Posterior vena cava (tissue), 2 donors: ENCODE data around the gene CAMK2G. TPM values are rescaled to one million over a fixed set of nuclear protein-coding genes. Genes with fewer than 3 reads are reported as not detected.
"Not testable (repeated sequence)": the region's sequence is repeated elsewhere in the genome, so short reads cannot be mapped to it uniquely, and the experiment has no call there.

Experiments
- DNase-seq: peaks from one replicate; pipeline ENCODE4 v3.0.0-alpha.2; 2020; ENCODE audit warnings: low spot score
- intact Hi-C, 2 donors: fragments of 100-400 bp; cut with DNase I; formaldehyde crosslinking; loops; one replicate each; pipeline versions ENCODE4 v1.14.1 to v1.14.2; 2022 to 2023
- total RNA-seq, 2 donors: library from RNA; stranded (reverse); fragmentation: NEBNext Ultra II Directional; extraction: Animal tissue kit (Norgen Biotek cat#: 25700); gene quantifications; one replicate each; pipeline ENCODE4 v1.2.1, GENCODE V29; 2021
- donor health status: DM: yes; HTN: yes; CAD: no.
- donor health status: DM: yes; HTN: yes; CAD: no.

Gene CAMK2G
- total RNA-seq, 2 donors from 2014 or later = 70.1 to 78.8 TPM

DNA sequence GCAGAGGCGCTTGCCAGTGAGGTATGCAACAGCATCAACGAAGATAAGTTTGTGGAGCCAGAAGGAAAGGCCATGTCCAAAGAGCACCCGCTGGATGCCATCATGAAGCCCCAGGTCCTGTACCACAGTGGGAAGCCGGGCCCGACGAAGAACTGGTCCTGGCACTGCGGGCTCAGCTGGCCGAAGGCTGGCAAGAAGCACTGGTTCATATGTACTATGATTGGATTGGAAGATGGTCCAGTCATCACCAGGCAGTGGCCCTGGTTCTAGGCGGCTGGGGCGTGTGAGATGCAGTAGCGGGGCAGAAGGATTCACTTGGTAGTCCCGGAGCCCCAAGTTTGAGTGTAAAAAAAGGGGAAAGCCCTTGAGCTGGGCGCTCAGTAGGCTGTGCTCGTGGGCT lies 66.9 kb downstream of the CAMK2G start:
- peak; percentile 78 for DNase-seq
- intact Hi-C loops = no loop called here

DNA sequence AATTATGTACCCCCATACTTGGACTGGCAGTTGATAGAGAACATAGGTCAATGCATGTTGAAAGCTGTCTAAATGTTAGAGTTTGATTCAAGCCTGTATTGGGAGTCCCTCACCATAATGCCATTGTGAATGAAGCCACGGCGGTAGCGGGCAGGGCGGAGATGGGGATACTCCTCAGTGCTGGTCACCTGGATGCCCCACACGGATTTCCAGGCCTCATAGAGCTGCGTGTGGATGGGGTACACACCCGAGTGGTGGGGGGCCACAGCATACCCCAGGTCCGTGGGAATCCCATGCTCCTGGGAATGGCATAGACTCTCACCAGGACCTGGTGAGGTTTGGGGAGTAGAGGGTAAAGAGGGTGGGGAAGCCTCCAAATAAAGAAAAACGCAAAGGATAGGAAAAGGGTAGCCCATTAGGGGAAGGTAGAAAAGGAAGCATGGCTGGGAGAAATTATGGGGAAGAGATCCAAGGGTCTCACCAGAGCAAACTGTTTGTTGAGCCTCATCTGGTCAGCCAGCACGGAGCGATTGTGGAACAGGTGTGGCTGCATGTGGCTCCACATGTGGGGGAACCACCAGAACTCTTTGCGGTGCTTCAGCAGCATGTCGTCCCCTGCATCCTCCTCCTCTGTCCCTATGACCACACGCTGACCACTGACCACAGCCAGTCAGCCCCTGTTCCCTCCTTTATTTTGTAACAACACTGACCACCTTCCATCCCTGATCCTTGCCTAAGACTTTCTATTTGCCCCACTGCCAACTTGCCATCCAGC lies 68.0 kb downstream of the CAMK2G start:
- intact Hi-C loops = no loop called here

DNA sequence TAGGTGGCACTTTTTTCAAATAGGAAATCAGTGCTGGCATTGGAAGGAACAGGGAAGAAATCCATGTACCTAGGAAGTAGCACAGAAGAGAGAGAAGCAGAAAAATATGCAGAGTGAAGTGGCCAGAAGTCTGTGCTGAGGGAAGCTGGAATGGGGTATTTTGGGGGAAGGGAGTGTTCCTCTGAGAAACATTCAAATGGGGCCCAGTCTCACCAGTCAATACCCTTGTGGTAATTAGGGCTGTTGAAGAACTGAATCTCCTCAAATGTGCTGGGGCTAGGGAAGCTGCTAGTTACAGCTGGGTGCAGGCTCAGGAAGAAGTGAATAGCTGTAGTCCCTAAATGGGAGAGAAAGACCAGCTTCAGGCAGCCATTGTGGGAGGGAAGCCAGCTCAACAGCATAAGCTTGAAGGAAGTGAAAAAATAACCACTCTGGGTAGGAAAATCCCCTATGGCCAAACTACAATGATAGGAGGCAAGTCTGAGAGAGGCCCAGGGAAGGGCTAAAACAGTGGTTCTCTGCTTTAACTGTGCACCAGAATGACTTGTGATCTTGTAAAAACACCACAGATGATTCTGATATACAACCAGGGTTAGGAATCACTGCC lies 70.6 kb downstream of the CAMK2G start:
- intact Hi-C loops = loop anchor here in 1 of 2 donors (1.0 kb wide), 1 partner anchor 22 kb away; no protein-coding TSS in a partner anchor
- DNase-seq = peak; percentile 32

More for the DNA sequence above, 68.0 kb downstream of the CAMK2G start:
- DNase-seq = peak; percentile 67

DNA sequence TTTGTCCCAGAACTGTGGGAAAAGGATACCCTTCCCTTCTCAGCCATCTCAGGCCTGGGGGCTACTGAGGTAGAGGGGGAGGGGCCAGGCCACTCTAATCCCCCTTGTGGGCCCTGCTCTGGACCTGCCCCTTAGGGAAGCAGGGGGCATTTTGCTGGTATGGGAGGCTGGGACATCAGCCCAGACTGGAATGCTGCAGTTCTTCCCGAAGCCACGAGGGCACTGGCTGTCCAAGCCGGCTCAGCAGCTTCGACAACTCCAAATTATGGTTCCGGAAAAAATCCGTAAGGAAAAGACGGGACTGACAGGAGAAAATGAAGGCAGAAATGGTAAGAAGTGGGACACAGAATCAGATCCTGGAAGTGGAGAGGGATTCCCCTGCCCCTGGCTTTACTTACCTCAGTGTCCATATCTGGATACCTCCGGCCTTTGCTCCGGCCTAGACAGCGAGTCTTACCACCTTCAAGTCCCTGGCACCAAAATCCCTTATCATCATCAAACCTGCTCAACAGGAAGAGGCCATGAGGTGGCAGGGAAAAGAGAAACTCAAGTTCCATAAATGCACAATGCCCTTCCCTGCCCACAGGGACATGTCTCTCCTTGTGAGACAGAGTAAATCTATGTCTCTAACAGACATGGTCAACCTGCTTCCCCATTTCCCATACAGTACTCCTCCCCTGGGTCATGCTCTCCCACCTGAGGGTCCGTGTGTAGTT lies 71.9 kb downstream of the CAMK2G start:
- intact Hi-C loops = no loop called here
- DNase-seq = peak; percentile 67

DNA sequence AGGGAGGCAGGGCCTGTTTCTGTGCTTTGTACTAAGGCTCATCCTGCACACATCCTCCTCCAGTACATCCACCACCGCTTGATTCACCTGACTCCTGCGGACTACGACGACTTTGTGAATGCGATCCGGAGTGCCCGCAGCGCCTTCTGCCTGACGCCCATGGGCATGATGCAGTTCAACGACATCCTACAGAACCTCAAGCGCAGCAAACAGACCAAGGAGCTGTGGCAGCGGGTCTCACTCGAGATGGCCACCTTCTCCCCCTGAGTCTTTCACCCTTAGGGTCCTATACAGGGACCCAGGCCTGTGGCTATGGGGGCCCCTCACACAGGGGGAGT lies 73.1 kb downstream of the CAMK2G start:
- peak; percentile 51 for DNase-seq
- intact Hi-C loops = no loop called here

DNA sequence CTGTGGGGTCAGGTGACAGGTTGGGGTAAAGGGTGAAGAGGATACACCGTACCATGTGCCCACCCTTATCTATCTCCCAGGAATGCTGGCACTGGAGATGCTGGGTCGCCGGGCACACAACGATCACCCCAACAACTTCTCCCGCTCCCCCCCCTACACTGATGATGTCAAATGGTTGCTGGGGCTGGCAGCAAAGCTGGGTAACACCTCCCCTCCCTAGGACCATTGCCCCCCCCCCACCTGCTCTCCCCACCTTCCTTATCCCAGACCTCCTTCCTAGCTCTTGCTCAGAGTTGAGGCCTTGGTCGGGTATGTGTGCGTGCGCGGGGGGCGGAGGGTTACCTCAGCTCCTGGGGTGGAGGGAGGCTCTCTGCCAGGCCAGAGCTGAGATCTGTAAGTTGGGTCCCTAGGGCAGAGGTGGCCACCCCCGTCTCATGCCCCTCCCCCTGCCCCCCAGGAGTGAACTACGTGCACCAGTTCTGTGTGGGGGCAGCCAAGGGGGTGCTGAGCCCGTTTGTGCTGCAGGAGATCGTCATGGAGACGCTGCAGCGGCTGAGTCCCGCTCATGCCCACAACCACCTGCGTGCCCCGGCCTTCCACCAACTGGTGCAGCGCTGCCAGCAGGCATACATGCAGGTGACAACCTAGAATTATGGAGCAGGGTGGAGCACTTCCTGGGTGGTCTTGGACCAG lies 73.6 kb downstream of the CAMK2G start:
- peak; percentile 66 for DNase-seq
- intact Hi-C loops = no loop called here

DNA sequence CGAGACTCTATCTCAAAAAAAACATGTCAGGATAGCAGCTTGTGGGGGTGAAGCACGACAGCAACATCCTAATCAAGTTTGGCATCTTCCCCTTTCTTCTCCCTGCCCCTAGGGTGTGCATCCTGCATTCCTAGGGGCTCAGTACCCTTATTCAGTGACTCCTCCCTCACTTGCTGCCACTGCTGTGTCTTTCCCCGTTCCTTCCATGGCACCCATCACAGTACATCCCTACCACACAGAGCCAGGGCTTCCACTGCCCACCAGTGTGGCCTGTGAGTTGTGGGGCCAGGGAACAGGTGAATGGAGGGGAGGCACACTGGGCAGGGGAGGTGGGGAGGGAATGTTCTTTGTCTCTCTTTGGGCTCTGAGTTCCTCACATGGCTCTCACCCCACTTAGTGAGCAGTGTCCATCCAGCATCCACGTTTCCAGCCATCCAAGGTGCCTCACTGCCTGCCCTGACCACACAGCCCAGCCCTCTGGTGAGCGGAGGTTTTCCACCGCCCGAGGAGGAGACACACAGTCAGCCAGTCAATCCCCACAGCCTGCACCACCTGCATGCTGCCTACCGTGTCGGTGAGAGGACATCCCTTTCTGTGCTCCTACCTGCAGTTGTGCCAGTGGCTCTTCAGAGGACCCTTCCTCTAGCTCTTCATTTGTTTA lies 74.3 kb downstream of the CAMK2G start:
- peak; percentile 71 for DNase-seq

DNA sequence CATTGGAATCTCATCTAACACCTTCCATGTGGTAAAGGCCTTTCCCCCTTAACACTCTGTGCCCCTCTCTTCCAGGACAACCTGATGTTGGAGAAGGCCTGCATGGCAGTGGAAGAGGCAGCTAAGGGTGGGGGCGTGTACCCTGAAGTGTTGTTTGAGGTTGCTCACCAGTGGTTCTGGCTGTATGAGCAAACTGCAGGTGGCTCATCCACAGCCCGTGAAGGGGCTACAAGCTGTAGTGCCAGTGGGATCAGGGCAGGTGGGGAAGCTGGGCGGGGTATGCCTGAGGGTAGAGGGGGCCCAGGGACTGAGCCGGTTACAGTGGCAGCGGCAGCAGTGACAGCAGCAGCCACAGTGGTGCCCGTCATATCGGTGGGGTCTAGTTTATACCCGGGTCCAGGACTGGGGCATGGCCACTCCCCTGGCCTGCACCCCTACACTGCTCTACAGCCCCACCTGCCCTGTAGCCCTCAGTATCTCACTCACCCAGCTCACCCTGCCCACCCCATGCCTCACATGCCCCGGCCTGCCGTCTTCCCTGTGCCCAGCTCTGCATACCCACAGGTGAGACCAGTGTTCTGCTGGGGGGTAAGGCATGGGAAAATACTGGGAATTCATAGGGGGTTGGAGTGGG lies 75.3 kb downstream of the CAMK2G start:
- intact Hi-C loops = no loop called here
- peak; percentile 74 for DNase-seq

More for the DNA sequence above, 74.3 kb downstream of the CAMK2G start:
- intact Hi-C loops = no loop called here

DNA sequence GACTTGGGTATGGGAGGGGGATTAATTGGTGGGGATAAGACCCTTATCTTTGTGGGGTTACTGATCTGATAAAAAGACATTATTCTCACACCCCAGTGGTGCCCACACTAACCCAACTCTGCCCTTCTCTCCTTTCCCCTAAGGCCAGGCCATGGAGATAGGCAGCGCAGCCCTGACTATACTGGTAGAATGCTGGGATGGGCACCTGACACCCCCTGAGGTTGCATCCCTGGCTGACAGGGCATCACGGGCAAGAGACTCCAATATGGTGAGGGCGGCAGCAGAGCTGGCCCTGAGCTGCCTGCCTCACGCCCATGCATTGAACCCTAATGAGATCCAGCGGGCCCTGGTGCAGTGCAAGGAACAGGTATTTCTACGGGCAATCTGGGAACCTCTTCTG lies 76.3 kb downstream of the CAMK2G start:
- intact Hi-C loops = no loop called here
- peak; percentile 74 for DNase-seq

DNA sequence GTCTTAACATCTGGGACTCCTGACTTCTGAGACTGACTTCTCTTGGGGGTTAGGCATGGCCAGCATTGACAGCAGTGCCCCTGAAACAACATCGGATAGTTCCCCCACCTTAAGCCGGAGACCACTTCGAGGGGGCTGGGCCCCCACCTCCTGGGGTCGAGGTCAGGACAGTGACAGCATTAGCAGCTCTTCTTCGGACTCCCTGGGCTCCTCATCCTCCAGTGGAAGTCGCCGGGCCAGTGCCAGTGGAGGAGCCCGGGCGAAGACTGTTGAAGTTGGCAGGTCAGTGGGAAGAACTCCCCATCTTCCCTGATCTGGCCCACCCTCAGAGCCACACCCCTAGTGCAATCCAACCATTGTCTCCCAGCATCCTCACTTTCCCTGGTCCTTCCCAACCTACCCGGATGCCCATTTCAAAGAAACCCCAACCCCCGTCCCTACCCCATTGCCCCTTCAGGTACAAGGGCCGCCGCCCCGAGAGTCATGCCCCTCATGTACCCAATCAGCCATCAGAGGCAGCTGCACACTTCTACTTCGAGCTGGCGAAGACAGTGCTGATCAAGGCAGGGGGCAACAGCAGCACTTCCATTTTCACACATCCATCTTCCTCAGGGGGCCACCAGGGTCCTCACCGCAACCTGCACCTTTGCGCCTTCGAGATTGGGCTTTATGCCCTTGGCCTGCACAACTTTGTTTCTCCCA lies 76.9 kb downstream of the CAMK2G start:
- intact Hi-C loops = no loop called here
- DNase-seq = peak; percentile 84

DNA sequence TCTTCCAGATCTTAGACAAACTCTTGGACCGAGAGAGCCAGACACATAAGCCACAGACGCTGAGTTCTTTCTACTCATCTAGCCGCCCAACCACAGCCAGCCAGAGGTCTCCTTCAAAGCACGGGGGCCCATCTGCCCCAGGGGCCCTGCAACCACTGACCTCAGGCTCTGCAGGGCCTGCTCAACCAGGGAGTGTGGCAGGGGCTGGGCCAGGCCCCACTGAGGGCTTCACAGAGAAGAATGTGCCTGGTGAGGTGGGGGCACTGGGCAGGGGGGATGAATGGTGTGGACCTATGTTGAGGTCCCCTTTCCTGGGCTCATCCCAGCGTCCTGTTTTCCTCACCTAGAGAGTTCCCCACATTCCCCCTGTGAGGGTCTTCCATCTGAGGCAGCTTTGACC lies 77.6 kb downstream of the CAMK2G start:
- peak; percentile 74 for DNase-seq

DNA sequence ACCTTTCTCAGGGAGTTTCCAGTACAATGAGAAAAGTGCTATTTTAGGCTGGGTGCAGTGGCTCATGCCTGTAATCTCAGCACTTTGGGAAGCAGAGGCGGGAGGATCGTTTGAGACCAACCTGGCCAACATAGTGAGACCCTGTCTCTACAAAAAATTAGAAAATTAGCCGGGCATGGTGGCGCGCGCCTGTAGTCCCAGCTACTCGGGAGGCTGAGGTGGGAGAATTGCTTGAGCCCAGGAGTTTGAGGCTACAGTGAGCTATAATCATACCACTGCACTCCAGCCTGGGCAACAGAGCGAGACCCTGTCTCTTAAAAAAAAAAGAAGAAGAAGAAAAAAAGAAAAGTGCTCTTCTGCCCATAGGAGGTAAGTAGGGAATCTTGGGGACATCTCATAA lies 78.3 kb downstream of the CAMK2G start:
- peak; percentile 16 for DNase-seq
- intact Hi-C loops = not testable (repeated sequence)

More for the DNA sequence above, 77.6 kb downstream of the CAMK2G start:
- intact Hi-C loops = no loop called here

DNA sequence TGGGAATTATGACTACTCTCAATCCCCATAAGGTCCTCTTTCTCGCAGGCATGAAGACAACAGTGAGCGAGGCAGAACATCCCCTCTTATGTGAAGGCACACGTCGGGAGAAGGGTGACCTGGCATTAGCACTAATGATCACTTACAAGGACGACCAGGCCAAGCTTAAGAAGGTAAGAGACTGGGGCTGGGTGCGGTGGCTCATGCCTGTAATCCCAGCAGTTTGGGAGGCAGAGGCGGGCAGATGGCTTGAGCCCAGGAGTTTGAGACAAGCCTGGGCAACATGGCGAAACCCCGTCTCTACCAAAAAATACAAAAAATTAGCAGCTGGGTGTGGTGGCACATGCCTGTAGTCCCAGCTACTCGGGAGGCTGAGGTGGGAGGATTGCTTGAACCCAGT lies 78.9 kb downstream of the CAMK2G start:
- intact Hi-C loops = not testable (repeated sequence)
- peak; percentile 40 for DNase-seq

DNA sequence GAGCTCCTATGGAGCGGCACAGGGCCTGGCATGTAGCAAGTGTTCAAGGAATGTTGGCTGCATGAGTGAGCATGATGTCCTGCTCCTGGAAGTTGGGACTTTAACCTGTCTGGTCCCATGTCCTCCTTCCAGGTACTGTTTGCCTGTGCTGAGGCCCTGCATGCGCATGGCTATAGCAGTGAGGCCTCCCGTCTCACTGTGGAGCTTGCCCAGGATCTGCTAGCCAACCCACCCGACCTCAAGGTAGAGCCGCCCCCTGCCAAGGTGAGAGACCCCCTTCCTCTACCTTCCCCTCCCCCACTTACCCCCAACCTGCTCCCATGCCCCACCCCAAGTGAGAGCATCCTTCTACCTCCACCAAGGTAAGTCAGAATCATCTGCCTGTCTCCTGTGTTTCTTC lies 80.9 kb downstream of the CAMK2G start:
- intact Hi-C loops = no loop called here
- DNase-seq = peak; percentile 66

DNA sequence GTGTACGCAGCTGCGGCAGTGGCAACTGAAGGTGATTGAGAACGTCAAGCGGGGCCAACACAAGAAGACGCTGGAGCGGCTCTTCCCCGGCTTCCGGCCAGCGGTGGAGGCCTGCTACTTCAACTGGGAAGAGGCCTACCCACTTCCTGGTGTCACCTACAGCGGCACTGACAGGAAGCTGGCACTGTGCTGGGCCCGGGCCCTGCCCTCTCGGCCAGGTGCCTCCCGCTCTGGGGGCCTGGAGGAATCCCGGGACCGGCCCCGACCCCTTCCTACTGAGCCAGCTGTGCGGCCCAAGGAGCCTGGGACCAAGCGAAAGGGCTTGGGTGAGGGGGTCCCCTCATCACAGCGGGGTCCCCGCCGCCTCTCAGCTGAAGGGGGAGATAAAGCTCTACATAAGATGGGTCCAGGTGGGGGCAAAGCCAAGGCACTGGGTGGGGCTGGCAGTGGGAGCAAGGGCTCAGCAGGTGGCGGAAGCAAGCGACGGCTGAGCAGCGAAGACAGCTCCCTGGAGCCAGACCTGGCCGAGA lies 82.4 kb downstream of the CAMK2G start:
- peak; percentile 80 for DNase-seq
- intact Hi-C loops = no loop called here

DNA sequence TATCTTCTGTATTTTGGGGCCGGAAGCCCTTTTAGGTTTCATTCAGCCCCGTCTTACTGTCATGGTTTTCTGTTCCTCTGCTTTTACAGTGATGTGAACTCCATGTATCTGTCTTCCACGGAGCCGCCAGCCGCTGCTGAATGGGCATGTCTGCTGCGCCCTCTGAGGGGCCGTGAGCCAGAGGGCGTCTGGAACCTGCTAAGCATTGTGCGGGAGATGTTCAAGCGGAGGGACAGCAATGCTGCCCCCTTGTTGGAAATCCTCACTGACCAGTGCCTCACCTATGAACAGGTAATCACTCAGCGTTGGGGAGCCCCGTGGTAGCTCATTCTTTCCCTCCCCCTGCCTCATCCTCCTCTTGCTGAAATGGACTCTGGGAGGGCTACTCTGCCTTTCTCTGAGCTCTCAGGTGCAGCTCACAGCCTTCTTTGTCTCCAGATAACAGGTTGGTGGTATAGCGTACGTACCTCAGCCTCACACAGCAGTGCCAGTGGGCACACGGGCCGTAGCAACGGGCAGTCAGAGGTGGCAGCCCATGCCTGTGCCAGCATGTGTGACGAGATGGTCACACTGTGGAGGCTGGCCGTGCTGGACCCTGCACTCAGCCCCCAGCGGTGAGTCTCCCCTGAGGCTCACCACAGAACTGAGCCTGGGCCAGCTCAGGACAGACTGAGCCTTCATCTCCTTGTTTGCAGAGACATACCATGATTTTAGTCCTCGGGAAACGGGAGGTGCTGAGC lies 83.3 kb downstream of the CAMK2G start:
- intact Hi-C loops = no loop called here
- peak; percentile 70 for DNase-seq

DNA sequence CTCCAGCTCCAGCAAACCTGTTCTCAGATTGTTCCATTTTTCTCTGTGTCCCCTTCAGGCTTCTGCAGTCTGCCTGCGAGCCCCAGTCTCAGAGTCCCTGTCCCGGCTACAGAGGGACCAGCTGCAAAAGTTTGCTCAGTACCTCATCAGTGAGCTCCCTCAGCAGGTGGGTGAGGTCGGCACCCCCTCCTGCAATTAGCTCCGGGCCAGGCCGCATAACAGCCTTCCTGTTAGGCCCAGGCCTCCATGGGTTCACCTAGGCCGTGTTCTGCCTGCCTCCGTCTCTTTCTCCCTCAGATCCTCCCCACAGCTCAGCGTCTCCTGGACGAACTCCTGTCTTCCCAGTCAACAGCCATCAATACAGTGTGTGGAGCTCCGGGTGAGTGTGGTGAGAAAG lies 84.7 kb downstream of the CAMK2G start:
- peak; percentile 26 for DNase-seq
- intact Hi-C loops = no loop called here
